ENCODE data around the gene PEX3. TPM values are rescaled to one million over a fixed set of nuclear protein-coding genes. Genes with fewer than 3 reads are reported as not detected.
"Not testable (repeated sequence)": the region's sequence is repeated elsewhere in the genome, so short reads cannot be mapped to it uniquely, and the experiment has no call there.

PEX3 gene
- total RNA-seq, 1 experiment from 2014 or later: 19.7 TPM

GRCh38 chr6:143505537-143505936 is 54.9 kb downstream of the PEX3 start:
- H3K36me3 ChIP-seq: peaks cover 24% of the 10 kb centered on the region
- H3K4me1 ChIP-seq (replicated peaks): no peaks in the 10 kb centered on the region

GRCh38 chr6:143506199-143506598 is 55.6 kb downstream of the PEX3 start:
- DNase-seq (ENCODE audit: low read depth in 1 of 2, low spot score in 2 of 2): no peak
- no peaks in the 10 kb centered on the region for H3K9me3 ChIP-seq (replicated peaks)
- no peak overlapping the region for H3K4me3 ChIP-seq
- no peaks in the 10 kb centered on the region; the same call in 1 of the 2 replicates for H3K27me3 ChIP-seq (replicated peaks)
- H3K4me1 ChIP-seq (replicated peaks): no peaks in the 10 kb centered on the region
- H3K27ac ChIP-seq: no peak overlapping the region
- H3K36me3 ChIP-seq: peaks cover 22% of the 10 kb centered on the region

More at GRCh38 chr6:143505537-143505936, 54.9 kb downstream of the PEX3 start:
- no peaks in the 10 kb centered on the region; the same call in 1 of the 2 replicates for H3K27me3 ChIP-seq (replicated peaks)
- no peaks in the 10 kb centered on the region for H3K9me3 ChIP-seq (replicated peaks)
- H3K27ac ChIP-seq: no peak overlapping the region
- H3K4me3 ChIP-seq: no peak overlapping the region
- no peak for DNase-seq (ENCODE audit: low read depth in 1 of 2, low spot score in 2 of 2)

GRCh38 chr6:143506620-143507019 is 56.0 kb downstream of the PEX3 start:
- H3K27me3 ChIP-seq (replicated peaks): no peaks in the 10 kb centered on the region; the same call in 1 of the 2 replicates
- DNase-seq (ENCODE audit: low read depth in 1 of 2, low spot score in 2 of 2): no peak
- H3K4me3 ChIP-seq: no peak overlapping the region
- no peak overlapping the region for H3K27ac ChIP-seq
- H3K4me1 ChIP-seq (replicated peaks): peaks cover 4% of the 10 kb centered on the region
- H3K9me3 ChIP-seq (replicated peaks): no peaks in the 10 kb centered on the region
- peaks cover 18% of the 10 kb centered on the region for H3K36me3 ChIP-seq

GRCh38 chr6:143507358-143508145 is 56.9 kb downstream of the PEX3 start:
- Histone ChIP-seq H3K27me3 (replicated peaks) (no peaks in the 10 kb centered on the region; the same call in 1 of the 2 replicates), H3K4me1 (replicated peaks) (peaks cover 9% of the 10 kb centered on the region), H3K9me3 (replicated peaks) (no peaks in the 10 kb centered on the region), H3K27ac (no peak overlapping the region), H3K4me3 (no peak overlapping the region), H3K36me3 (peaks cover 17% of the 10 kb centered on the region)
- no peak for DNase-seq (ENCODE audit: low read depth in 1 of 2, low spot score in 2 of 2)

GRCh38 chr6:143510326-143510725 is 59.7 kb downstream of the PEX3 start:
- not testable (repeated sequence) for H3K4me1 ChIP-seq (replicated peaks); DNase-seq (ENCODE audit: low read depth in 1 of 2, low spot score in 2 of 2)

GRCh38 chr6:143510991-143511891 is 60.6 kb downstream of the PEX3 start, which contains the start of gene FUCA2:
Gene FUCA2 (minus strand): TSS chr6:143511720. CDS start chr6:143511634, 86 bp downstream.
- DNase-seq (ENCODE audit: low read depth in 1 of 2, low spot score in 2 of 2): peak; percentile 74 to 82
- Histone ChIP-seq H3K36me3 (peaks cover 3% of the 10 kb centered on the region; the same call in 1 of the 2 replicates), H3K4me1 (replicated peaks) (peaks cover 9% of the 10 kb centered on the region), H3K27ac (peak within 1 kb of the TSS; percentile 51; the same call in 1 of the 2 replicates), H3K27me3 (replicated peaks) (peaks cover 4% of the 10 kb centered on the region; the same call in 1 of the 2 replicates), H3K9me3 (replicated peaks) (no peaks in the 10 kb centered on the region), H3K4me3 (peak within 1 kb of the TSS; percentile 54)

More at GRCh38 chr6:143510326-143510725, 59.7 kb downstream of the PEX3 start:
- not testable (repeated sequence) for H3K36me3 ChIP-seq; H3K9me3 ChIP-seq (replicated peaks); H3K27me3 ChIP-seq (replicated peaks); H3K27ac ChIP-seq; H3K4me3 ChIP-seq

- H3K4me1 ChIP-seq (replicated peaks): peaks cover 9% of the 10 kb centered on the region
- no peaks in the 10 kb centered on the region for H3K9me3 ChIP-seq (replicated peaks)
- H3K27me3 ChIP-seq (replicated peaks): peaks cover 4% of the 10 kb centered on the region; the same call in 1 of the 2 replicates
- no peak overlapping the region for H3K27ac ChIP-seq
- no peak for DNase-seq (ENCODE audit: low read depth in 1 of 2, low spot score in 2 of 2)
- H3K36me3 ChIP-seq: no peaks in the 10 kb centered on the region
- H3K4me3 ChIP-seq: no peak overlapping the region
Observed at GRCh38 chr6:143513410-143513809, 62.8 kb downstream of the PEX3 start.

GRCh38 chr6:143515061-143515760 is 64.6 kb downstream of the PEX3 start:
- Histone ChIP-seq H3K9me3 (replicated peaks) (no peaks in the 10 kb centered on the region), H3K36me3 (no peaks in the 10 kb centered on the region), H3K27me3 (replicated peaks) (peaks cover 7% of the 10 kb centered on the region; the same call in 1 of the 2 replicates), H3K27ac (no peak overlapping the region), H3K4me1 (replicated peaks) (peaks cover 9% of the 10 kb centered on the region), H3K4me3 (no peak overlapping the region)
- DNase-seq (ENCODE audit: low read depth in 1 of 2, low spot score in 2 of 2): no peak

GRCh38 chr6:143515766-143516355 is 65.3 kb downstream of the PEX3 start:
- no peak for DNase-seq (ENCODE audit: low read depth in 1 of 2, low spot score in 2 of 2)
- no peaks in the 10 kb centered on the region for H3K9me3 ChIP-seq (replicated peaks)
- H3K36me3 ChIP-seq: no peaks in the 10 kb centered on the region
- H3K4me3 ChIP-seq: no peak overlapping the region
- peaks cover 7% of the 10 kb centered on the region; the same call in 1 of the 2 replicates for H3K27me3 ChIP-seq (replicated peaks)
- H3K27ac ChIP-seq: no peak overlapping the region
- H3K4me1 ChIP-seq (replicated peaks): peaks cover 9% of the 10 kb centered on the region

- H3K4me3 ChIP-seq: no peak overlapping the region
- DNase-seq (ENCODE audit: low read depth in 1 of 2, low spot score in 2 of 2): no peak
- no peak overlapping the region for H3K27ac ChIP-seq
- no peaks in the 10 kb centered on the region for H3K9me3 ChIP-seq (replicated peaks)
- H3K27me3 ChIP-seq (replicated peaks): peaks cover 9% of the 10 kb centered on the region; the same call in 1 of the 2 replicates
- H3K4me1 ChIP-seq (replicated peaks): peaks cover 3% of the 10 kb centered on the region
- H3K36me3 ChIP-seq: no peaks in the 10 kb centered on the region
Observed at GRCh38 chr6:143516690-143517446, 66.3 kb downstream of the PEX3 start.

- Histone ChIP-seq H3K4me1 (replicated peaks) (no peaks in the 10 kb centered on the region), H3K36me3 (no peaks in the 10 kb centered on the region), H3K4me3 (no peak overlapping the region), H3K27me3 (replicated peaks) (peaks cover 9% of the 10 kb centered on the region; the same call in 1 of the 2 replicates), H3K9me3 (replicated peaks) (no peaks in the 10 kb centered on the region), H3K27ac (no peak overlapping the region)
- no peak for DNase-seq (ENCODE audit: low read depth in 1 of 2, low spot score in 2 of 2)
Observed at GRCh38 chr6:143517447-143517773, 66.8 kb downstream of the PEX3 start.

GRCh38 chr6:143522039-143522600 is 71.5 kb downstream of the PEX3 start:
- DNase-seq (ENCODE audit: low read depth in 1 of 2, low spot score in 2 of 2): no peak
- Histone ChIP-seq H3K36me3 (no peaks in the 10 kb centered on the region), H3K9me3 (replicated peaks) (no peaks in the 10 kb centered on the region), H3K4me1 (replicated peaks) (no peaks in the 10 kb centered on the region), H3K27me3 (replicated peaks) (peaks cover 5% of the 10 kb centered on the region; the same call in 1 of the 2 replicates), H3K27ac (no peak overlapping the region), H3K4me3 (no peak overlapping the region)

Data from SJSA1 (cell line).